Measurements from ENCODE around the gene CCBE1.

CCBE1 gene

DNA sequence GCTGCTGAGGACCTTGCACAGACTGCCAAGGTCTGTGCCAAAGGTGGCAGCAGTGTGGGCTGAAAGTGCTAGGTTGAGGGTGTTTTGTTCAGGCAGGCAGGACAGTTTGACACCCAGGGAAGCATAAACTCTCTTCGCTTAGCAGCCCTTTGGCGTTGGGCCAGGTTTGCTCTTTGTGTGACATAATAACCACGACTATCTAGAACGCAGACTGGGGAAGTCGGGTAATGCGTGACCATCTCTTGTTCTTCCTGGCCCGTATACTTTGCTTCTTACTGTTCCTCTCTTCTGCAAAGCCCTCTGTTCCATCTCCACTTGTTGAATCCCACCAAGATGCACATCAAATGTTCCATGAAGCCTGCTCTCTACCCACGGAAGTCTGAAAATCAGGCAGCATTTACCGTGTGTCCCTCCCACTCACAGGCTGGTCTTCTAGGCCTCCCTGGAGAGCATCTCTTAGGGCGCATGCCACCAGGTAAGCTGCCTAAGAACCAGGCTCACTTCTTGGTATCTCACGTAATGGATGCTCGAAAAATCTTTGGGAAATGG lies 241.4 kb downstream of the CCBE1 start:
- Histone ChIP-seq H3K36me3 (ENCODE audit: low read depth) (peaks cover 4% of the 10 kb centered on the region; the same call in 1 of the 2 replicates), H3K4me3 (ENCODE audit: severe bottlenecking) (no peak overlapping the region), H3K4me1 (ENCODE audit: insufficient read depth, poor library complexity, severe bottlenecking) (no peaks in the 10 kb centered on the region), H3K27me3 (ENCODE audit: insufficient read depth, poor library complexity, severe bottlenecking) (no peaks in the 10 kb centered on the region), H3K27ac (ENCODE audit: poor library complexity, severe bottlenecking) (no peak overlapping the region), H3K9me3 (ENCODE audit: severe bottlenecking) (no peaks in the 10 kb centered on the region)
- no peak for ATAC-seq (ENCODE audit: low read depth)
- TF ChIP-seq, protein P1, sequence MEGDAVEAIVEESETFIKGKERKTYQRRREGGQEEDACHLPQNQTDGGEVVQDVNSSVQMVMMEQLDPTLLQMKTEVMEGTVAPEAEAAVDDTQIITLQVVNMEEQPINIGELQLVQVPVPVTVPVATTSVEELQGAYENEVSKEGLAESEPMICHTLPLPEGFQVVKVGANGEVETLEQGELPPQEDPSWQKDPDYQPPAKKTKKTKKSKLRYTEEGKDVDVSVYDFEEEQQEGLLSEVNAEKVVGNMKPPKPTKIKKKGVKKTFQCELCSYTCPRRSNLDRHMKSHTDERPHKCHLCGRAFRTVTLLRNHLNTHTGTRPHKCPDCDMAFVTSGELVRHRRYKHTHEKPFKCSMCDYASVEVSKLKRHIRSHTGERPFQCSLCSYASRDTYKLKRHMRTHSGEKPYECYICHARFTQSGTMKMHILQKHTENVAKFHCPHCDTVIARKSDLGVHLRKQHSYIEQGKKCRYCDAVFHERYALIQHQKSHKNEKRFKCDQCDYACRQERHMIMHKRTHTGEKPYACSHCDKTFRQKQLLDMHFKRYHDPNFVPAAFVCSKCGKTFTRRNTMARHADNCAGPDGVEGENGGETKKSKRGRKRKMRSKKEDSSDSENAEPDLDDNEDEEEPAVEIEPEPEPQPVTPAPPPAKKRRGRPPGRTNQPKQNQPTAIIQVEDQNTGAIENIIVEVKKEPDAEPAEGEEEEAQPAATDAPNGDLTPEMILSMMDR (IDR thresholded peaks at IDR 0.05; ENCODE audit: poor library complexity, severe bottlenecking), result no peak
- DNase-seq (ENCODE audit: low spot score), result no peak

DNA sequence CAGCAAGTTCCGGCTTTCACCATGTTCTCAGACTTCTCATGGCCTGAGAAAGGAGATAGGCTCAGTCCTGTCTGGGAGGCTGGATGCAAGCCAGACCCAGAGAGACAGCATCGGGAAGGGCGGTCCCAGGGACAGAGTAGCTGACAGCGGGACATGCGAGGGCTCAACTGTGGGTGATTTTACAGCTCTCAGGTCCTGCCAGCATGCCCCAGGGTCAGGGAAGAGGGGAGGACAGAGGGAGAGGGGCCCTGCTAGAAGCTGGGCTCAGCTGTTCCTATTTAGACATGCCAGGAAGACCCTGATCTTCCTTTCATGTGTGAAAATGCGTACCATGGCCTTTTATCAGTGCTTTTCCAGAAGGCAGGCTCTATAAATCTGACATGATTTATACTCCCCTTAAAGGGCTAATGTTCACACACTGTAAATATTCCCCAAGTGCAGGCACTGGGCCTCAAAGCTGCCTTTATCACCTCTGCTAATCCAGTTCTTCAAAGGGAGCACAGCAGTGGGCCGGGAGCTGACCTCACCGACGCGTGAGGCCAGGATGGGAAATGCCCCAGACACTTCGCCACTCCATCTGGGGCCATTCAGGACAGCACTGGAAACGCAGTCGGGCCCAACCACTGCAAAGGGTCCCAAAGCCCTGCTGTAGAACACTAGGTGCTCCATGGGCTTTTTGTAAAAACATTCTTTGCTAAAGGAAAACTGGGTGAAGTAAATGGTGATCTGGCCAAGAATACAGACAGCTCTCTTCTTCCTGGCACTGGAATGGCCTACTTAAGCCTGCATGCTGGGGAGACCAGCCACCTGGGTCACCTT lies 242.1 kb downstream of the CCBE1 start:
- H3K4me3 ChIP-seq (ENCODE audit: severe bottlenecking), result no peak overlapping the region
- no peaks in the 10 kb centered on the region for H3K27me3 ChIP-seq (ENCODE audit: insufficient read depth, poor library complexity, severe bottlenecking)

DNA sequence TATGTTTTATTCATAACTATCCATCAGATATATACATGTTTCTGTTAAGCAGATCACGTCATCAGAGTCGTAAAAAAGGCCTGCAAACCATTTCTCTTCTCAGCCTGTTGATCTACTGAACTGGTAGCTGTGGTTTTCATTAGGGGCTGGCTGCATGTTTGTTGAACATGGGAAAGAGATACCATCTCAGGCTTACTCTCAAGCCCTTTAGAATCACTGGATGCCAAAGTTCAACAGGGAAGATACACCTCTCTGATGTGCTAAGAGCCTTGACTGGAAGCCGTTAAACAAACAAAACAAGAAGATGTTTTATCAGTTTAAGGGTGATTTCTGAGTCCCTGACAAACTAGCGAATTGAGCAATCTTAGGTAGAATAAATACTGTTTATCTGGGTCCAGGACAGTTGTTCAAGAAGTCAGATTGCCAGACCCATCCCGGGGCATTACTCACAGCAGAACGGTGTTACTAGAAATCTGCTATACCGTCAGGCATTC lies 243.7 kb downstream of the CCBE1 start:
- H3K4me3 ChIP-seq (ENCODE audit: severe bottlenecking), result no peak overlapping the region
- peaks cover under 1% of the 10 kb centered on the region; the same call in 1 of the 2 replicates for H3K36me3 ChIP-seq (ENCODE audit: low read depth)
- no peak overlapping the region for H3K27ac ChIP-seq (ENCODE audit: poor library complexity, severe bottlenecking)
- H3K4me1 ChIP-seq (ENCODE audit: insufficient read depth, poor library complexity, severe bottlenecking), result no peaks in the 10 kb centered on the region
- ATAC-seq (ENCODE audit: low read depth), result no peak
- TF ChIP-seq, protein P1 (IDR thresholded peaks at IDR 0.05; ENCODE audit: poor library complexity, severe bottlenecking), result no peak
- no peak for DNase-seq (ENCODE audit: low spot score)
- H3K27me3 ChIP-seq (ENCODE audit: insufficient read depth, poor library complexity, severe bottlenecking), result no peaks in the 10 kb centered on the region
- no peaks in the 10 kb centered on the region for H3K9me3 ChIP-seq (ENCODE audit: severe bottlenecking)

More for the DNA sequence above, 242.1 kb downstream of the CCBE1 start:
- no peak for ATAC-seq (ENCODE audit: low read depth)
- TF ChIP-seq, protein P1 (IDR thresholded peaks at IDR 0.05; ENCODE audit: poor library complexity, severe bottlenecking), result no peak
- Histone ChIP-seq H3K36me3 (ENCODE audit: low read depth) (peaks cover 4% of the 10 kb centered on the region; the same call in 1 of the 2 replicates), H3K27ac (ENCODE audit: poor library complexity, severe bottlenecking) (no peak overlapping the region), H3K4me1 (ENCODE audit: insufficient read depth, poor library complexity, severe bottlenecking) (no peaks in the 10 kb centered on the region), H3K9me3 (ENCODE audit: severe bottlenecking) (no peaks in the 10 kb centered on the region)
- DNase-seq (ENCODE audit: low spot score), result no peak

DNA sequence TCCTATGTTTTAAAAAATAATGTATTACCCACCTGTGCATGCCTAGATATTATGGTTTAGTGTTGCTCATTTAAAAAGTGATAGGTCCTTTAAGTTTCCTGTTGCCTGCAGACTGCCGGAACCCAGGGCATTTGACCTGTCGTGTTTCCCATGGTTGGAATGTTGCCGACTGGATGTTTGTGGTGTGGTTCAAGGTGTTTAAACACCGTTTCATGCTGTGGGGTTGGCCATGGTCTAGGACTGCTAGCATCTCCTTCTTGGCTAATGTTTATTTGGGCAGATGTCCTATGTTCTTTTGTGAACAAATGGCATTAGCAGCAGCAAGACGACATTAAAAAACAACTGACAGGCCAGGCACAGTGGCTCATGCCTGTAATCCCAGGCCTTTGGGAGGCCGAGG lies 245.3 kb downstream of the CCBE1 start:
- Histone ChIP-seq H3K4me3 (ENCODE audit: severe bottlenecking) (no peak overlapping the region), H3K27ac (ENCODE audit: poor library complexity, severe bottlenecking) (no peak overlapping the region), H3K27me3 (ENCODE audit: insufficient read depth, poor library complexity, severe bottlenecking) (no peaks in the 10 kb centered on the region), H3K4me1 (ENCODE audit: insufficient read depth, poor library complexity, severe bottlenecking) (no peaks in the 10 kb centered on the region), H3K36me3 (ENCODE audit: low read depth) (peaks cover 3% of the 10 kb centered on the region; the same call in 1 of the 2 replicates), H3K9me3 (ENCODE audit: severe bottlenecking) (no peaks in the 10 kb centered on the region)
- no peak for DNase-seq (ENCODE audit: low spot score)
- no peak for ATAC-seq (ENCODE audit: low read depth)
- TF ChIP-seq, protein P1 (IDR thresholded peaks at IDR 0.05; ENCODE audit: poor library complexity, severe bottlenecking), result no peak

Measured in RWPE2 (cell line).